ENCODE results near the gene TADA2B.

Gene TADA2B

GRCh38 chr4:7017446-7018048 lies 25.6 kb upstream of the TADA2B start:
- DNase-seq (ENCODE audit: low spot score), result no peak

GRCh38 chr4:7018281-7018680 lies 24.9 kb upstream of the TADA2B start:
- DNase-seq (ENCODE audit: low spot score), result no peak

- DNase-seq (ENCODE audit: low spot score), result no peak
Measured at GRCh38 chr4:7019367-7019766, 23.8 kb upstream of the TADA2B start.

- DNase-seq (ENCODE audit: low spot score), result no peak
Measured at GRCh38 chr4:7020290-7020689, 22.9 kb upstream of the TADA2B start.

- no peak for DNase-seq (ENCODE audit: low spot score)
Measured at GRCh38 chr4:7020856-7021255, 22.3 kb upstream of the TADA2B start.

- no peak for DNase-seq (ENCODE audit: low spot score)
Measured at GRCh38 chr4:7021355-7021754, 21.8 kb upstream of the TADA2B start.

GRCh38 chr4:7021930-7022664 lies 21.1 kb upstream of the TADA2B start:
- DNase-seq (ENCODE audit: low spot score), result no peak

- DNase-seq (ENCODE audit: low spot score), result no peak
Measured at GRCh38 chr4:7023486-7023885, 19.7 kb upstream of the TADA2B start.

GRCh38 chr4:7023901-7024300 lies 19.3 kb upstream of the TADA2B start:
- DNase-seq (ENCODE audit: low spot score), result no peak

GRCh38 chr4:7024336-7024890 lies 18.8 kb upstream of the TADA2B start:
- no peak for DNase-seq (ENCODE audit: low spot score)

GRCh38 chr4:7025040-7025602 lies 18.1 kb upstream of the TADA2B start:
- no peak for DNase-seq (ENCODE audit: low spot score)

- DNase-seq (ENCODE audit: low spot score), result no peak
Measured at GRCh38 chr4:7026107-7026506, 17.1 kb upstream of the TADA2B start.

- no peak for DNase-seq (ENCODE audit: low spot score)
Measured at GRCh38 chr4:7027284-7027683, 15.9 kb upstream of the TADA2B start.

GRCh38 chr4:7027913-7028312 lies 15.3 kb upstream of the TADA2B start:
- no peak for DNase-seq (ENCODE audit: low spot score)

GRCh38 chr4:7029212-7029611 lies 14.0 kb upstream of the TADA2B start:
- DNase-seq (ENCODE audit: low spot score), result no peak

GRCh38 chr4:7029921-7030320 lies 13.3 kb upstream of the TADA2B start:
- DNase-seq (ENCODE audit: low spot score), result no peak

- no peak for DNase-seq (ENCODE audit: low spot score)
Measured at GRCh38 chr4:7030856-7031255, 12.3 kb upstream of the TADA2B start.

- no peak for DNase-seq (ENCODE audit: low spot score)
Measured at GRCh38 chr4:7031558-7032449, 11.4 kb upstream of the TADA2B start.

GRCh38 chr4:7032596-7032995 lies 10.6 kb upstream of the TADA2B start:
- no peak for DNase-seq (ENCODE audit: low spot score)

GRCh38 chr4:7034262-7035081 lies 8.7 kb upstream of the TADA2B start:
- no peak for DNase-seq (ENCODE audit: low spot score)

- no peak for DNase-seq (ENCODE audit: low spot score)
Measured at GRCh38 chr4:7037425-7037824, 5.7 kb upstream of the TADA2B start.

All from ecto neural progenitor cell (in vitro differentiated cells).